ENCODE data around the gene SLC43A1.

- TF ChIP-seq ZNF274 (IDR thresholded peaks at IDR 0.05; ENCODE audit: low read depth, low read length): no peak
- TF ChIP-seq SUZ12 (IDR thresholded peaks at IDR 0.05; ENCODE audit: extremely low read depth, insufficient read depth, insufficient read length): no peak
- no peak for TF ChIP-seq YY1 (IDR thresholded peaks at IDR 0.05; ENCODE audit: insufficient read depth, insufficient read length)
These were observed 28.1 kb upstream of the SLC43A1 start for GRCh38 chr11:57543593-57543992.

All from NT2/D1 (cell line).